Esophagus squamous epithelium (tissue), 4 donors: ENCODE data around the gene GSAP.

Experiments used
- CTCF ChIP-seq, 6 experiments: fragments of 450-650 bp in 4 of 6; fragments of 200-600 bp in 2 of 6; sonication (generic) in 2 of 6; IDR thresholded peaks; one replicate each; pipeline ENCODE4 v1.5.1; 2016 to 2019; ENCODE audit warnings: antibody characterized with exemption in 6 of 6, mild to moderate bottlenecking in 4 of 6, moderate library complexity in 4 of 6
- POLR2A ChIP-seq, 4 donors: fragments of 450-650 bp; IDR thresholded peaks; one replicate each; pipeline ENCODE4 v1.6.1; 2017; ENCODE audit warnings: antibody characterized with exemption in 4 of 4, mild to moderate bottlenecking in 4 of 4, moderate library complexity in 3 of 4

- no peak for TF ChIP-seq CTCF (IDR thresholded peaks at IDR 0.05)
- no peak for TF ChIP-seq POLR2A (IDR thresholded peaks at IDR 0.05)
These were observed 31.5 kb upstream of the GSAP start for GRCh38 chr7:77447616-77448015.
